ENCODE measurements around the gene GPR85. TPM values are rescaled to one million over a fixed set of nuclear protein-coding genes. Genes with fewer than 3 reads are reported as not detected.
"Not testable (repeated sequence)": the region's sequence is repeated elsewhere in the genome, so short reads cannot be mapped to it uniquely, and the experiment has no call there.

The GPR85 gene
- total RNA-seq, result not detected in 2 replicates

GRCh38 chr7:113086431-113086888, at the start of gene GPR85:
TSS of gene GPR85 (minus strand) at chr7:113086827. CDS start at chr7:113084721, 2,106 bp downstream.
- intact Hi-C loops (cut with micrococcal nuclease), result no loop called here
- H3K36me3 Mint-ChIP-seq (ENCODE audit: low read depth), result no peaks in the 10 kb centered on the region
- H3K27me3 Mint-ChIP-seq, result peaks cover 43% of the 10 kb centered on the region
- H3K4me1 Mint-ChIP-seq, result peaks cover 4% of the 10 kb centered on the region
- no peaks in the 10 kb centered on the region for H3K9me3 Mint-ChIP-seq
- peak; percentile 71 for DNase-seq
- no peak within 1 kb of the TSS for H3K27ac Mint-ChIP-seq
- H3K4me3 Mint-ChIP-seq, result peak within 1 kb of the TSS; percentile 46

GRCh38 chr7:113134025-113134424, 47.4 kb upstream of the GPR85 start:
- Mint-ChIP-seq H3K36me3 (ENCODE audit: low read depth) (no peaks in the 10 kb centered on the region), H3K27me3 (peaks cover 2% of the 10 kb centered on the region), H3K4me1 (no peaks in the 10 kb centered on the region), H3K27ac (no peak overlapping the region), H3K9me3 (no peaks in the 10 kb centered on the region), H3K4me3 (no peak overlapping the region)
- intact Hi-C loops (cut with micrococcal nuclease), result no loop called here
- no peak for DNase-seq

- no peaks in the 10 kb centered on the region for H3K4me1 Mint-ChIP-seq
- H3K9me3 Mint-ChIP-seq, result no peaks in the 10 kb centered on the region
- H3K27ac Mint-ChIP-seq, result no peak overlapping the region
- H3K36me3 Mint-ChIP-seq (ENCODE audit: low read depth), result no peaks in the 10 kb centered on the region
- DNase-seq, result no peak
- H3K27me3 Mint-ChIP-seq, result peaks cover 2% of the 10 kb centered on the region
- intact Hi-C loops (cut with micrococcal nuclease), result no loop called here
- H3K4me3 Mint-ChIP-seq, result no peak overlapping the region
These were observed 44.7 kb upstream of the GPR85 start for GRCh38 chr7:113131367-113131766.

GRCh38 chr7:113128031-113128430, 41.4 kb upstream of the GPR85 start:
- peaks cover 4% of the 10 kb centered on the region for H3K9me3 Mint-ChIP-seq
- intact Hi-C loops (cut with micrococcal nuclease), result no loop called here
- no peaks in the 10 kb centered on the region for H3K36me3 Mint-ChIP-seq (ENCODE audit: low read depth)
- no peak for DNase-seq
- no peaks in the 10 kb centered on the region for H3K4me1 Mint-ChIP-seq
- peaks cover 2% of the 10 kb centered on the region for H3K27me3 Mint-ChIP-seq
- no peak overlapping the region for H3K27ac Mint-ChIP-seq
- H3K4me3 Mint-ChIP-seq, result no peak overlapping the region

- no peaks in the 10 kb centered on the region for H3K36me3 Mint-ChIP-seq (ENCODE audit: low read depth)
- H3K27ac Mint-ChIP-seq, result no peak overlapping the region
- H3K27me3 Mint-ChIP-seq, result no peaks in the 10 kb centered on the region
- peaks cover 4% of the 10 kb centered on the region for H3K9me3 Mint-ChIP-seq
- peaks cover under 1% of the 10 kb centered on the region for H3K4me1 Mint-ChIP-seq
- no peak for DNase-seq
- intact Hi-C loops (cut with micrococcal nuclease), result no loop called here
- no peak overlapping the region for H3K4me3 Mint-ChIP-seq
These were observed 39.1 kb upstream of the GPR85 start for GRCh38 chr7:113125728-113126127.

DNA sequence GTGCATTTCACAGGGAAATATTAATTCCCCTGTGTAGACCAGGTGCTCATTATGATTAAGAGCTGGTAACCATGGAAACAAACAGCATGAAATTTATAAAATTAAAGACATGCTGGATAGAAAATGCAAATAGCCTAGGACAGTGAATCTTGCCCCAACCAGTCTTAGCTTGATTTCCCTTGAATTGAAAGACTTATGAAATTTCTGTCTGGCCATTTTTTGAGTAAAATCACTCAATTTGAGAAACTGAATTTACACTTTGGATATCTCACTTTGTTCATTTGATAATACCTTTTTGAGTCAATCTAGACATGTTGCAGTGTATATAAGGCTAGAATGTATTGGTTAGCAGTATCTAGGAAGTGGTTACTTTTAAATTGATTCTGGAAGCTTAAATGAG, 36.1 kb upstream of the GPR85 start:
- intact Hi-C loops (cut with micrococcal nuclease), result no loop called here

GRCh38 chr7:113120647-113121046, 34.0 kb upstream of the GPR85 start:
- Mint-ChIP-seq H3K9me3 (peaks cover 13% of the 10 kb centered on the region), H3K4me3 (peak overlapping the region; percentile 2), H3K4me1 (peaks cover 19% of the 10 kb centered on the region), H3K27me3 (no peaks in the 10 kb centered on the region), H3K36me3 (ENCODE audit: low read depth) (peaks cover 8% of the 10 kb centered on the region), H3K27ac (peak overlapping the region; percentile 46)
- intact Hi-C loops (cut with micrococcal nuclease), result no loop called here
- DNase-seq, result no peak

More for the DNA sequence above, 36.1 kb upstream of the GPR85 start:
- peaks cover 15% of the 10 kb centered on the region for H3K4me1 Mint-ChIP-seq
- H3K27me3 Mint-ChIP-seq, result no peaks in the 10 kb centered on the region
- no peak overlapping the region for H3K4me3 Mint-ChIP-seq
- no peak overlapping the region for H3K27ac Mint-ChIP-seq
- DNase-seq, result no peak
- peaks cover 11% of the 10 kb centered on the region for H3K9me3 Mint-ChIP-seq
- H3K36me3 Mint-ChIP-seq (ENCODE audit: low read depth), result peaks cover under 1% of the 10 kb centered on the region

GRCh38 chr7:113119429-113119828, 32.8 kb upstream of the GPR85 start:
- intact Hi-C loops (cut with micrococcal nuclease), result loop anchor here (5.0 kb wide), 1 partner anchor 327 kb away; the partner anchor contains the start of gene TMEM168
- DNase-seq, result no peak
- H3K36me3 Mint-ChIP-seq (ENCODE audit: low read depth), result peaks cover 14% of the 10 kb centered on the region
- no peaks in the 10 kb centered on the region for H3K27me3 Mint-ChIP-seq
- H3K9me3 Mint-ChIP-seq, result peaks cover 9% of the 10 kb centered on the region
- H3K4me1 Mint-ChIP-seq, result peaks cover 19% of the 10 kb centered on the region
- H3K27ac Mint-ChIP-seq, result no peak overlapping the region
- H3K4me3 Mint-ChIP-seq, result no peak overlapping the region

DNA sequence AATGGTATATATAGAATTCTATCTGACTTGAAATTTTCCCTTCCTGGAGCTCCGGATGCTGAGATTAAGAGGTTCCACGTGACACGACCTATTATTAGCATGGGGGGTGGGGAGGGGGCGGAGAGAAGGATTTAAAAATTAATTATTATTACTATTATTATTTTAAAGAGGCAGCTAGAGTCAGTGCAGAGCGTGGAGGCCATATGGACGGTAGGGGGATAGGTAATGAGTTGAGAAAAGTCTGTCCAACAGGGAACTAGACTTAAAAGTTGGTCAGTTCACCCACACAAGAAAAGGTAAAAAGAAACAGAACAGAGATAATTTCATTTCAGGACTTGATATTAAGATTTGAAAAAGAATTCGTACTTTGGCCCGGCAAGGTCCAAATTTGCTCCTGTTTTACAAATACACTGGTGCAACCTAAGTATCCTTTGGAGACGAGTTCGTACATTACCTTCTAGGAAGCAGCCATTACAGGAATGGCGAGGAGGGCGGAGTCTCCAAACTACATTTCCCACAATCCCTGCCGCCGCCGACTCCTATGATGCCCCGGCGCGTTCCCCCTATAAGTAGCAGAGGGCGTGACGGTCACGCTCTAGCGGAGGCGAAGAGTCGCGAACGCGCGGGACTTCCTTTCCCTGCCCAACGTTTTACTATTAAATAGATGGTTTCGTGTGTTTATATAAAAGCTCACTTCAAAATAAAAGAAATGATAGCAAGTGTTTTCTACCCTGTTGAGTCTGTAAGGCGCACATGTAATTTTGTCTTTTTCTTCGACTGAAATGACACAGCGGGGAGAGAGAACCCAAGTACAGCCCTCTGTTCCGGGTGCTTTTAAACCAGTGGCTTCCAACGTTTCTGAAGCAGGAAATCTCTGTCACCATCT, 31.7 kb upstream of the GPR85 start, which contains the start of gene SMIM30:
TSS of gene SMIM30 (minus strand) at position 481 of the 886 bp plus-strand sequence. CDS start 976 bp downstream, outside the sequence.
- Mint-ChIP-seq H3K36me3 (ENCODE audit: low read depth) (peaks cover 18% of the 10 kb centered on the region), H3K9me3 (peaks cover 9% of the 10 kb centered on the region), H3K4me1 (peaks cover 21% of the 10 kb centered on the region), H3K4me3 (peak within 1 kb of the TSS; percentile 93), H3K27ac (peak within 1 kb of the TSS; percentile 91), H3K27me3 (no peaks in the 10 kb centered on the region)
- intact Hi-C loops (cut with micrococcal nuclease), result loop anchor here (1.0 to 5.0 kb wide), 4 partner anchors 179 to 912 kb away; partner anchors contain the start of genes DOCK4, IFRD1, TMEM168 and ZNF277
- DNase-seq, result peak; percentile 96

DNA sequence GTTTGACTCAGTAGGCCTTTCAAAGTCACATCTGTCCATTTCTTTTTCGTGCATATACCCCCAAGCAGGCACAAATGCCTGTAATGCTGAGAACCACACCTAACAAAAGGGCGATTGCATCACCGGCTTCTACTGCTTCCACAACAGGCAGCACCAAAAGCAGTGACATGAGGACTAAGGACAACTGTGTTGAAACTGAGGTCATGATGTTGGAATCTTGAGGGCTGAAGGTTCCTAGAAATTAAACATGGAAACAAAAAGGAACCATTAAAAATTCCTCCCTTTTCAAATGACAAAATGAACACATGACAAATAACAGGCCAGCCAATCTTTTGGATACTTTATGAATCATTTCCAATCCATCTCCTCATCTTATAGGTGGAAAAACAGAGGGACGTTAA, 30.7 kb upstream of the GPR85 start:
- H3K4me1 Mint-ChIP-seq, result peaks cover 23% of the 10 kb centered on the region
- intact Hi-C loops (cut with micrococcal nuclease), result loop anchor here (5.0 kb wide), 1 partner anchor 325 kb away; the partner anchor contains the start of gene TMEM168
- H3K27ac Mint-ChIP-seq, H3K27me3 Mint-ChIP-seq, H3K9me3 Mint-ChIP-seq, DNase-seq: not testable (repeated sequence)
- H3K36me3 Mint-ChIP-seq (ENCODE audit: low read depth), result peaks cover 20% of the 10 kb centered on the region
- H3K4me3 Mint-ChIP-seq, result peak overlapping the region; percentile 93

GRCh38 chr7:113113912-113114311, 27.3 kb upstream of the GPR85 start:
- Mint-ChIP-seq H3K27me3 (no peaks in the 10 kb centered on the region), H3K4me1 (peaks cover 13% of the 10 kb centered on the region), H3K9me3 (peaks cover 3% of the 10 kb centered on the region), H3K27ac (no peak overlapping the region), H3K4me3 (no peak overlapping the region), H3K36me3 (ENCODE audit: low read depth) (peaks cover 20% of the 10 kb centered on the region)
- no peak for DNase-seq
- intact Hi-C loops (cut with micrococcal nuclease), result no loop called here

DNA sequence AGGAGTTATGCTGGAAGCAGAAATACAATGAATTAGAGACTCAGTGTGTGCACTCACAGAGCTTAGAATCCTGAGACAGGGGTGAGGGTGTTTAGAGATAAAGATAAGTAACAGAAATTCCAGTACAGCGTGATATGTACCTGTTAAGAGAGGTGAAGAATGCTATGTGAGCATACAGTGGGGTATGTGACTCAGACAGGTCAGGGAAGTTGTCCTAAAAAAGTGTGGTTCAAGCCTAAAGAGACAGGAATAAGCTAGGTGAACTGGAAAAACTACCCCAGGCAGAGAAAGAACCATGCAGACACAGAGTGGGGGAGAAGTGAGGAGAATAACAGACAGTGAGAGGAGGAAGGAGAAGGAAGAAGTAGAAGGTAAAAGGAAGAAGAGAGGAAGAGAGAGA, 23.1 kb upstream of the GPR85 start:
- peaks cover 1% of the 10 kb centered on the region for H3K27me3 Mint-ChIP-seq
- peaks cover 10% of the 10 kb centered on the region for H3K36me3 Mint-ChIP-seq (ENCODE audit: low read depth)
- H3K4me1 Mint-ChIP-seq, result peaks cover 4% of the 10 kb centered on the region
- intact Hi-C loops (cut with micrococcal nuclease), result no loop called here
- DNase-seq, result no peak
- no peak overlapping the region for H3K4me3 Mint-ChIP-seq
- no peak overlapping the region for H3K27ac Mint-ChIP-seq
- H3K9me3 Mint-ChIP-seq, result no peaks in the 10 kb centered on the region

GRCh38 chr7:113100121-113100603, 13.5 kb upstream of the GPR85 start:
- no peaks in the 10 kb centered on the region for H3K36me3 Mint-ChIP-seq (ENCODE audit: low read depth)
- no peaks in the 10 kb centered on the region for H3K9me3 Mint-ChIP-seq
- H3K27ac Mint-ChIP-seq, result no peak overlapping the region
- peaks cover 3% of the 10 kb centered on the region for H3K27me3 Mint-ChIP-seq
- H3K4me1 Mint-ChIP-seq, result no peaks in the 10 kb centered on the region
- H3K4me3 Mint-ChIP-seq, result no peak overlapping the region
- intact Hi-C loops (cut with micrococcal nuclease), result no loop called here
- DNase-seq, result no peak

- Mint-ChIP-seq H3K9me3 (no peaks in the 10 kb centered on the region), H3K4me1 (no peaks in the 10 kb centered on the region), H3K27me3 (peaks cover 5% of the 10 kb centered on the region), H3K27ac (no peak overlapping the region), H3K4me3 (no peak overlapping the region), H3K36me3 (ENCODE audit: low read depth) (no peaks in the 10 kb centered on the region)
- no peak for DNase-seq
- intact Hi-C loops (cut with micrococcal nuclease), result no loop called here
These were observed 12.8 kb upstream of the GPR85 start for GRCh38 chr7:113099284-113099919.
